ENCODE results near the gene CASK.

DNA sequence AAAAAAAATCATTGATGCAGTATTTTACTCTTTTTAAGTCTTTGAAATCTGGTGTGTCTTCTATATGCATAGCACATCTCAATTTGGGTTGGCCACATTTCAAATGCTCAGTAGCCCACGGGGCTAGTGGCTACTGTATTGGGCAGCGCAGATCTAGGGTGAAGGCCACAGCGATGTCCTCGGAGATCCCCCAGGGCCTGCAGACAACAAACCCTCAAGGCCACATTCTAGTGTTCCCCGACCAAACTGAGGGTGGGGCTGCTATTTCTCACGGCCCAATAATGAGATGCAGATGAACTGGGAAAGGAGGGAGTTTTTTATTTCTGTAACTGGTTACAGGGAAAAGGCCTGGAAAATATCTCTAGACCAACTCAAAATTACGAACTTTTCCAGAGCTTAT lies 452.6 kb downstream of the CASK start:
- TF ChIP-seq POLR2A (IDR thresholded peaks at IDR 0.05): no peak
- TF ChIP-seq, protein P1, sequence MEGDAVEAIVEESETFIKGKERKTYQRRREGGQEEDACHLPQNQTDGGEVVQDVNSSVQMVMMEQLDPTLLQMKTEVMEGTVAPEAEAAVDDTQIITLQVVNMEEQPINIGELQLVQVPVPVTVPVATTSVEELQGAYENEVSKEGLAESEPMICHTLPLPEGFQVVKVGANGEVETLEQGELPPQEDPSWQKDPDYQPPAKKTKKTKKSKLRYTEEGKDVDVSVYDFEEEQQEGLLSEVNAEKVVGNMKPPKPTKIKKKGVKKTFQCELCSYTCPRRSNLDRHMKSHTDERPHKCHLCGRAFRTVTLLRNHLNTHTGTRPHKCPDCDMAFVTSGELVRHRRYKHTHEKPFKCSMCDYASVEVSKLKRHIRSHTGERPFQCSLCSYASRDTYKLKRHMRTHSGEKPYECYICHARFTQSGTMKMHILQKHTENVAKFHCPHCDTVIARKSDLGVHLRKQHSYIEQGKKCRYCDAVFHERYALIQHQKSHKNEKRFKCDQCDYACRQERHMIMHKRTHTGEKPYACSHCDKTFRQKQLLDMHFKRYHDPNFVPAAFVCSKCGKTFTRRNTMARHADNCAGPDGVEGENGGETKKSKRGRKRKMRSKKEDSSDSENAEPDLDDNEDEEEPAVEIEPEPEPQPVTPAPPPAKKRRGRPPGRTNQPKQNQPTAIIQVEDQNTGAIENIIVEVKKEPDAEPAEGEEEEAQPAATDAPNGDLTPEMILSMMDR (IDR thresholded peaks at IDR 0.05): no peak
